ENCODE measurements around the gene RBMS3. TPM values are rescaled to one million over a fixed set of nuclear protein-coding genes. Genes with fewer than 3 reads are reported as not detected.
"Not testable (repeated sequence)": the region's sequence is repeated elsewhere in the genome, so short reads cannot be mapped to it uniquely, and the experiment has no call there.

The RBMS3 gene
- total and polyA plus RNA-seq, 12 donors = 8.7 to 90.1 (median 51.2) TPM

GRCh38 chr3:29521751-29522150 lies 240.9 kb downstream of the RBMS3 start:
- Histone ChIP-seq H3K4me3 (no peak overlapping the region), H3K27me3 (no peaks in the 10 kb centered on the region), H3K27ac (peak overlapping the region in 2 of 5 donors; percentile 1 to 35), H3K4me1 (replicated peaks in 1 of 2) (peaks cover 0 to 28% of the 10 kb centered on the region in 2 donors), H3K9me3 (replicated peaks in 1 of 3) (no peaks in the 10 kb centered on the region), H3K36me3 (replicated peaks in 1 of 2) (no peaks in the 10 kb centered on the region)
- TF ChIP-seq POLR2A (IDR thresholded peaks at IDR 0.05) (no peak), CTCF (IDR thresholded peaks at IDR 0.05) (no peak)
- intact Hi-C loops (cut with DNase I) = loop anchor here in 1 of 2 donors (10.0 kb wide), 1 partner anchor 233 kb away; no protein-coding TSS in a partner anchor
- no peak for DNase-seq
- 70 to 77% (median 75%) methylated on average over 2 of the region's 2 CpGs for WGBS, 4 donors

- Histone ChIP-seq H3K4me1 (replicated peaks in 1 of 2) (peaks cover 0 to 37% of the 10 kb centered on the region in 2 donors), H3K27ac (peak overlapping the region in 1 of 5 donors; percentile 17)
- H3K36me3 ChIP-seq (replicated peaks in 1 of 2); DNase-seq; H3K27me3 ChIP-seq; H3K4me3 ChIP-seq; H3K9me3 ChIP-seq (replicated peaks in 1 of 3): not testable (repeated sequence)
- intact Hi-C loops (cut with DNase I) = loop anchor here in 1 of 2 donors (10.0 kb wide), 1 partner anchor 230 kb away; no protein-coding TSS in a partner anchor
- 94 to 97% (median 96%) methylated on average over 9 to 10 of the region's 10 CpGs for WGBS, 4 donors
Observed at GRCh38 chr3:29524433-29524832, 243.6 kb downstream of the RBMS3 start.

GRCh38 chr3:29525254-29525881 lies 244.5 kb downstream of the RBMS3 start:
- H3K27me3 ChIP-seq = no peaks in the 10 kb centered on the region
- WGBS, 4 donors = 0 to 22% (median 17%) methylated on average over 1 of the region's 1 CpG
- no peaks in the 10 kb centered on the region for H3K36me3 ChIP-seq (replicated peaks in 1 of 2)
- no peaks in the 10 kb centered on the region for H3K9me3 ChIP-seq (replicated peaks in 1 of 3)
- peak overlapping the region in 3 of 5 donors; percentile 2 to 70 (median 53) for H3K27ac ChIP-seq
- H3K4me1 ChIP-seq (replicated peaks in 1 of 2) = peaks cover 0 to 32% of the 10 kb centered on the region in 2 donors
- no peak for TF ChIP-seq POLR2A (IDR thresholded peaks at IDR 0.05)
- TF ChIP-seq CTCF (IDR thresholded peaks at IDR 0.05) = no peak
- intact Hi-C loops (cut with DNase I) = loop anchor here in 1 of 2 donors (10.0 kb wide), 1 partner anchor 229 kb away; no protein-coding TSS in a partner anchor
- DNase-seq = peak; percentile 24 to 84 (median 54)
- H3K4me3 ChIP-seq = no peak overlapping the region

- no peaks in the 10 kb centered on the region for H3K9me3 ChIP-seq (replicated peaks in 1 of 3)
- WGBS, 4 donors = 48 to 67% (median 59%) methylated on average over 1 of the region's 1 CpG
- TF ChIP-seq CTCF (IDR thresholded peaks at IDR 0.05) = no peak
- TF ChIP-seq POLR2A (IDR thresholded peaks at IDR 0.05) = no peak
- DNase-seq = no peak
- peak overlapping the region in 1 of 5 donors; percentile 8 for H3K27ac ChIP-seq
- no peaks in the 10 kb centered on the region for H3K27me3 ChIP-seq
- peaks cover 0 to 29% of the 10 kb centered on the region in 2 donors for H3K4me1 ChIP-seq (replicated peaks in 1 of 2)
- H3K36me3 ChIP-seq (replicated peaks in 1 of 2) = no peaks in the 10 kb centered on the region
- intact Hi-C loops (cut with DNase I) = loop anchor here in 1 of 2 donors (10.0 kb wide), 1 partner anchor 228 kb away; no protein-coding TSS in a partner anchor
- H3K4me3 ChIP-seq = no peak overlapping the region
Observed at GRCh38 chr3:29527246-29527645, 246.4 kb downstream of the RBMS3 start.
